Right cardiac atrium (tissue), 5 donors: ENCODE measurements around the gene NLRP4. TPM values are rescaled to one million over a fixed set of nuclear protein-coding genes. Genes with fewer than 3 reads are reported as not detected.

Experiments
- ATAC-seq, 2 donors: fragments of 200-7000 bp; cut with Tn5 transposase; one replicate each; pipeline versions ENCODE4 v1.8.0 to v1.9.1; 2020; ENCODE audit warnings: moderate library complexity in 2 of 2, mild to moderate bottlenecking in 1 of 2
- DNase-seq, 3 donors: peaks; one replicate each; pipeline ENCODE4 v3.0.0-alpha.2; 2020
- H3K27ac ChIP-seq: one replicate; pipeline ENCODE4 v1.5.1; 2013; ENCODE audit warnings: mild to moderate bottlenecking, low read length, control low read depth, moderate library complexity
- H3K27me3 ChIP-seq: one replicate; pipeline ENCODE4 v1.6.1; 2013; ENCODE audit not compliant: control insufficient read depth, insufficient read depth
- H3K4me1 ChIP-seq: one replicate; pipeline ENCODE4 v1.6.1; 2013; ENCODE audit warnings: low read length; ENCODE audit not compliant: control insufficient read depth, insufficient read depth
- H3K4me3 ChIP-seq: one replicate; pipeline ENCODE4 v1.5.1; 2013; ENCODE audit warnings: low read length, control low read depth
- H3K9me3 ChIP-seq: one replicate; pipeline ENCODE4 v1.6.1; 2013; ENCODE audit warnings: low read length; ENCODE audit not compliant: control insufficient read depth
- WGBS: extraction: QIAGEN DNeasy Blood & Tissue Kit; methylation state at CpG from one replicate; pipeline ENCODE4 v1.1.7; 2013; 5-methylcytosine and 5-hydroxymethylcytosine counted together
- intact Hi-C, 4 donors: fragments of 100-400 bp; cut with DNase I; formaldehyde crosslinking; loops; one replicate each; pipeline versions ENCODE4 v1.11.0 to v1.14.0; 2022 to 2023
- long read RNA-seq, 4 donors: library from polyadenylated mRNA; unstranded; transcript quantifications; one replicate each; pipeline ENCODE4 v2.0.0, GENCODE V29; 2020 to 2021
- polyA plus RNA-seq: library from polyadenylated mRNA; stranded (reverse); fragments of 200-250 nt; gene quantifications from one replicate; pipeline ENCODE4 v1.2.3, GENCODE V29; 2013
- total RNA-seq, 4 donors: library from RNA; stranded (reverse); fragmentation: NEBNext Ultra II Directional; extraction: Animal tissue kit (Norgen Biotek cat#: 25700); gene quantifications; one replicate each; pipeline ENCODE4 v1.2.1, GENCODE V29; 2021
- donor health status: healthy with polysubstance abuse.
- donor health status: DM: no; HTN: yes; CAD: no.
- donor health status: DM: no; HTN: no; CAD: no.
- donor health status: DM: no; HTN: yes; CAD: no; lungs with severe emphysema.
- donor health status: DM: yes; HTN: yes; CAD: no.

The NLRP4 gene
- total RNA-seq (not detected), polyA plus RNA-seq (not detected)
- long read RNA-seq, donor 1 = 0 reads
- long read RNA-seq, donor 2 = 0 reads
- long read RNA-seq, donor 3 = 0 reads
- long read RNA-seq, donor 4 = 0 reads

- no peaks in the 10 kb centered on the region for H3K27me3 ChIP-seq
- H3K9me3 ChIP-seq = no peaks in the 10 kb centered on the region
- intact Hi-C loops = no loop called here
- DNase-seq = no peak
- no peak for ATAC-seq
- no peaks in the 10 kb centered on the region for H3K4me1 ChIP-seq
- H3K4me3 ChIP-seq = no peak within 1 kb of the TSS
- H3K27ac ChIP-seq = no peak within 1 kb of the TSS
- 86% methylated on average over 16 of the region's 16 CpGs for WGBS
Measured at GRCh38 chr19:55836340-55836739, at the start of gene NLRP4. TSS of gene NLRP4 (plus strand) at chr19:55836540. CDS start at chr19:55852081, 15,541 bp downstream.

DNA sequence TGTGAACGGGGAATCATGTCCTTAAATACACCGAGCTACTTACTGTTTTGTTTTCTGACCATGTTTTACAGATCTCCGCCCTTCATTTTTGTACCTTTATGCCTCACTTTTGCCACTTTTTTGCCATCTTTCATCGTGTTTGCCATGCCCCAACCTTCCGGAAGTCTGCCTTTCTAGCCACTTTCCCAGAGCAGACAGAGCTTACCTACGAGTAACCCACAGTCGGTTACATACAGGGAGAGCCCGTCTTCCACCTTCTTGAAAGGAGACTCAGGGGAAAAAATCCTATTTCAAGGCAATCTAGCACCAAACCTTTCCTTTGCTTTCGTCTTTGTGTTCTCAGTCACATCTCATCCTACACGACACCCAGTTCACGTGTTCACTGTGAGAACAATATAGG is 41.3 kb upstream of the NLRP4 start:
- Histone ChIP-seq H3K27ac (no peak overlapping the region), H3K4me1 (no peaks in the 10 kb centered on the region), H3K27me3 (no peaks in the 10 kb centered on the region), H3K4me3 (no peak overlapping the region), H3K9me3 (no peaks in the 10 kb centered on the region)
- 88% methylated on average over 11 of the region's 11 CpGs for WGBS
- ATAC-seq (no peak), DNase-seq (no peak)
- intact Hi-C loops = no loop called here

- intact Hi-C loops = no loop called here
- no peak overlapping the region for H3K27ac ChIP-seq
- H3K4me3 ChIP-seq = no peak overlapping the region
- no peaks in the 10 kb centered on the region for H3K27me3 ChIP-seq
- H3K4me1 ChIP-seq = no peaks in the 10 kb centered on the region
- no peak for DNase-seq
- H3K9me3 ChIP-seq = no peaks in the 10 kb centered on the region
- no peak for ATAC-seq
- WGBS = 69% methylated on average over 7 of the region's 7 CpGs
Measured at GRCh38 chr19:55801416-55801815, 34.9 kb upstream of the NLRP4 start.

DNA sequence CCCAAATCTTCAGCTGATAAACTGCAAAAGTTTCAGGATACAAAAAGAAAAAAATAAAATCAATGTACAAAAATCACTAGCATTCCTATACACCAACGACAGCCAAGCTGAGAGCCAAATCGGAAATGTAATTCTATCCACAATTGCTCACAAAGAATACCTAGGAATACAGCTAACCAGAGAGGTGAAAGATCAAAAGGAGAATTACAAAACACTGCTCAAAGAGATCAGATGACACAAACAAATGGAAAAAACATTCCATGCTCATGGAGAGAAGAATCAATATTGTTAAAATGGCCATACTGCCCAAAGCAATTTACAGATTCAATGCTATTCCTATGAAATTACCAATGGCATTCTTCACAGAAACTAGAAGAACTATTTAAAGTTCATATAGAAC is 34.1 kb upstream of the NLRP4 start:
- Histone ChIP-seq H3K27me3 (no peaks in the 10 kb centered on the region), H3K27ac (no peak overlapping the region), H3K4me1 (no peaks in the 10 kb centered on the region), H3K9me3 (no peaks in the 10 kb centered on the region), H3K4me3 (no peak overlapping the region)
- intact Hi-C loops = no loop called here
- 76% methylated on average over 2 of the region's 2 CpGs for WGBS
- no peak for ATAC-seq
- DNase-seq = no peak

DNA sequence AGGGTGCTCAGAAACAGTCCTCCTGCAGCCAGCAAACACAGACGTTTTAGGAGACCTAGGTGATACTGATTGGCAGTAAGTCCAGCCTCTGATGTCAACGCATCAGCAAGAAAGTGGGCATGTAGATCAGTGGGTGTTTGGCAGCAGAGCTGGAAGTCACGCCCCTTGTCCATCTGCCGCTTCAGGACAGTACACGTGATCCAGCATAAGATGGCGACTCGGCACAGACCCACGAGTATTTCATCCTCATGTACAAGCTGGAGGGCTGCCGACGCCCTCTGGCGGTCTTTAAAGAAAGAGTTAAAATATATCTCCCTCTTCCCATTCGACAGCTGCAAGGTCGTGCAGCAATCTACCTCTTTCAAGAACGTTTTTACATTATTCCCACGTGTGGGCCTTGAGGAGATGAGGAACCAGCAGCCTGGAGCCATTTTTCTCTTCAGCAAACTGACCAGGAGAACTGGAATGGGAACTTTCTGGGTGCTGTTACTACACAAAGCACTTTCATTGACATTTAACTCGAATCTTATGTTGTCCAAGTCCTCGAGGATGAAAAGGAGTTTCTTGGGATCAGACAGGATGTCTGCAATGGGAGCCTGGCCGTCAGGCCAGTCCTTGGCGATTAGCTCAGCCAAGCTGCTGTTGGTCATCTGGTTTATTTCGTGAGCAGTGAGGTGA is 26.8 kb upstream of the NLRP4 start:
- intact Hi-C loops = no loop called here
- 23% methylated on average over 20 of the region's 20 CpGs for WGBS
- no peaks in the 10 kb centered on the region for H3K4me1 ChIP-seq
- peaks cover 3% of the 10 kb centered on the region for H3K27me3 ChIP-seq
- no peak overlapping the region for H3K27ac ChIP-seq
- H3K4me3 ChIP-seq = no peak overlapping the region
- ATAC-seq = peak in 1 of 2 donors; percentile 75
- peak; percentile 53 to 63 (median 59) for DNase-seq
- no peaks in the 10 kb centered on the region for H3K9me3 ChIP-seq

DNA sequence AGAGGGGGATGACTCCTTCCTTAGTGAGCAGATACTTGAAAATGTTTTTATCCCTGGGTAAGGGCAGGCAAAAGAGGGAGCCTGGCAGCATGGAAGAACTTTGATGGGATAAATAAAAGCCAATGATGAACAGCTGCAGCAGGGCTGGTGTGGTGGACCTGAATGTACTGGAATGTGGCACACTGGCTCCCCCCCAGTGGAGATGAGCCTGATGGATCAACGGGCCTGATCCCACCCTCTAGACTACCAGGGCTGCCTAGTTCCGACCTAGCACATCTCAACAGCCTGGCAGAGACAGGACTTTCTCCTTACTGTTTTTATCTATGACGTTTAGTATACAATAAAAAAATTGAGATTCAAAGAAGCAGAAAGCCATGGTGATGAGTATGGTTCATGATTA is 25.0 kb upstream of the NLRP4 start:
- Histone ChIP-seq H3K27me3 (peaks cover 3% of the 10 kb centered on the region), H3K4me3 (no peak overlapping the region), H3K27ac (no peak overlapping the region), H3K9me3 (no peaks in the 10 kb centered on the region), H3K4me1 (no peaks in the 10 kb centered on the region)
- DNase-seq = no peak
- ATAC-seq = no peak
- WGBS = 60% methylated on average over 3 of the region's 3 CpGs
- intact Hi-C loops = no loop called here

- WGBS = 52% methylated on average over 7 of the region's 7 CpGs
- ATAC-seq (no peak), DNase-seq (no peak)
- Histone ChIP-seq H3K27me3 (peaks cover 3% of the 10 kb centered on the region), H3K4me3 (no peak overlapping the region), H3K4me1 (no peaks in the 10 kb centered on the region), H3K9me3 (no peaks in the 10 kb centered on the region), H3K27ac (no peak overlapping the region)
- intact Hi-C loops = no loop called here
Measured at GRCh38 chr19:55812449-55812848, 23.9 kb upstream of the NLRP4 start.

- ATAC-seq = no peak
- intact Hi-C loops = no loop called here
- Histone ChIP-seq H3K4me3 (no peak overlapping the region), H3K9me3 (no peaks in the 10 kb centered on the region), H3K27ac (no peak overlapping the region), H3K27me3 (peaks cover 3% of the 10 kb centered on the region), H3K4me1 (no peaks in the 10 kb centered on the region)
- 87% methylated on average over 5 of the region's 5 CpGs for WGBS
- no peak for DNase-seq
Measured at GRCh38 chr19:55813906-55814305, 22.4 kb upstream of the NLRP4 start.

DNA sequence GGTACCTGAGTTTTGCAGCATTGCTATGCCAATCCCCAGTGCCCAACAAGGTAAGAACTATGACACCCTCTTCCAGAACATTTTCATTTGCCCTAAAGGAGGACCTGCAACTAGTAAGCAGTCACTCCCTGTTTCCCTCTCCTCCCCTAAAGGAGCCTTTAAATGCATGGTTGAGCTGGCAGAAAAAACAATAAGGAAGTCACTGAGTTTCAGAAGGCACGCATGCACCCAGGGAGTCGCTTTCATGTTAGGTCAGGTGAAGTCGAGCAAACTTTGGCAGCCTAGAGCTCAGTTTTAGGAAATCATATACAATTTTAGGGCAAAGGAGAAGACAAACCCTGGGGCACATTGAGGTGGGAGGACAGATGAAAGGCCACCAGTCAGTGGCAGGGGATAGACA is 16.3 kb upstream of the NLRP4 start:
- DNase-seq (no peak), ATAC-seq (no peak)
- H3K27me3 ChIP-seq = no peaks in the 10 kb centered on the region
- H3K9me3 ChIP-seq = peaks cover 2% of the 10 kb centered on the region
- H3K27ac ChIP-seq = no peak overlapping the region
- 74% methylated on average over 3 of the region's 3 CpGs for WGBS
- intact Hi-C loops = no loop called here
- H3K4me1 ChIP-seq = no peaks in the 10 kb centered on the region
- H3K4me3 ChIP-seq = no peak overlapping the region

DNA sequence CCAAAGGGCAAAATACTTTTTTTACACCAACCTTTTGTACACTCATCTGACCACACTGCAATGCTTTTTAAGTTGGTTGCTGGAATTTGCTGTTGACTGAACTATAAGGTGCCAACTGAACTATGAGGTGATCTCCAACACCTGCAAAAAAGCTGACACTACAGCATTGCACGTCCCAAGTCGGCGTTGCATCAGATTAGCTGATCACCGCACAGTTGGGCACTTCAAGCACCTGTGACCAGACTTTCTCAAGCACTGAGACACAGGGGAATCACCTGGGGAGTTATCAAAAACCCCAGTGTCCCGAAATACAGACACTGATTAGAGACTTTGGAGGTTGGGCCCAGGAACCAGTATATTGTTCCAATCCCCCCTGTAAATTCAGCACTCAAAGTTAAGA is 5.7 kb upstream of the NLRP4 start:
- no peak overlapping the region for H3K27ac ChIP-seq
- no peaks in the 10 kb centered on the region for H3K4me1 ChIP-seq
- no peak overlapping the region for H3K4me3 ChIP-seq
- intact Hi-C loops = no loop called here
- no peak for DNase-seq
- ATAC-seq = no peak
- H3K27me3 ChIP-seq = no peaks in the 10 kb centered on the region
- 72% methylated on average over 5 of the region's 5 CpGs for WGBS
- H3K9me3 ChIP-seq = no peaks in the 10 kb centered on the region

- no peaks in the 10 kb centered on the region for H3K4me1 ChIP-seq
- no peaks in the 10 kb centered on the region for H3K27me3 ChIP-seq
- ATAC-seq = no peak
- intact Hi-C loops = no loop called here
- no peak within 1 kb of the TSS for H3K27ac ChIP-seq
- H3K9me3 ChIP-seq = no peaks in the 10 kb centered on the region
- no peak within 1 kb of the TSS for H3K4me3 ChIP-seq
- 91% methylated on average over 10 of the region's 10 CpGs for WGBS
- DNase-seq = peak in 1 of 3 donors; percentile 9
Measured at GRCh38 chr19:55831846-55832245, 4.5 kb upstream of the NLRP4 start, which contains the start of gene NLRP11. TSS of gene NLRP11 (minus strand) at chr19:55831999. CDS start at chr19:55818174, 13,825 bp downstream.

DNA sequence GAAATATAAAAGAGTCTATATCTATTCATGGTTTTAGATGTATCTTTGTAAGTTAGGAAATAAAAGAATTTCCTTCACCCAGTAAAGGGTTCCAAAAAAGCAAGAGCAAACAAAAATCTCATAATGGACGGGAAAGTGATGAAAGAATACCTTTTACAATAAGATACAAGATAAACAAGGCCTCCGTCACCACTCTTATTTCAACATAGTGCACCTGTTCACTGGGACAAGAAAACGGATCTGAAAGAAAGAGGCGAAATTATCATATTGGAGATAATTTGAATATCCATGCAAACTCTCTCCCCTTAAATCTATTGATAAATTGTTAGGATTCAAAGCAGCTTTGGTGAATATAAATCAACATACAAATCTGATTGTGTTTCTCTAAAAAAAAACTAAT is 3.7 kb upstream of the NLRP4 start:
- Histone ChIP-seq H3K27ac (no peak overlapping the region), H3K27me3 (no peaks in the 10 kb centered on the region), H3K4me1 (no peaks in the 10 kb centered on the region), H3K9me3 (no peaks in the 10 kb centered on the region), H3K4me3 (no peak overlapping the region)
- ATAC-seq (no peak), DNase-seq (no peak)
- intact Hi-C loops = no loop called here
- 68% methylated on average over 4 of the region's 4 CpGs for WGBS
